ENCODE data around the gene NUTF2.

DNA sequence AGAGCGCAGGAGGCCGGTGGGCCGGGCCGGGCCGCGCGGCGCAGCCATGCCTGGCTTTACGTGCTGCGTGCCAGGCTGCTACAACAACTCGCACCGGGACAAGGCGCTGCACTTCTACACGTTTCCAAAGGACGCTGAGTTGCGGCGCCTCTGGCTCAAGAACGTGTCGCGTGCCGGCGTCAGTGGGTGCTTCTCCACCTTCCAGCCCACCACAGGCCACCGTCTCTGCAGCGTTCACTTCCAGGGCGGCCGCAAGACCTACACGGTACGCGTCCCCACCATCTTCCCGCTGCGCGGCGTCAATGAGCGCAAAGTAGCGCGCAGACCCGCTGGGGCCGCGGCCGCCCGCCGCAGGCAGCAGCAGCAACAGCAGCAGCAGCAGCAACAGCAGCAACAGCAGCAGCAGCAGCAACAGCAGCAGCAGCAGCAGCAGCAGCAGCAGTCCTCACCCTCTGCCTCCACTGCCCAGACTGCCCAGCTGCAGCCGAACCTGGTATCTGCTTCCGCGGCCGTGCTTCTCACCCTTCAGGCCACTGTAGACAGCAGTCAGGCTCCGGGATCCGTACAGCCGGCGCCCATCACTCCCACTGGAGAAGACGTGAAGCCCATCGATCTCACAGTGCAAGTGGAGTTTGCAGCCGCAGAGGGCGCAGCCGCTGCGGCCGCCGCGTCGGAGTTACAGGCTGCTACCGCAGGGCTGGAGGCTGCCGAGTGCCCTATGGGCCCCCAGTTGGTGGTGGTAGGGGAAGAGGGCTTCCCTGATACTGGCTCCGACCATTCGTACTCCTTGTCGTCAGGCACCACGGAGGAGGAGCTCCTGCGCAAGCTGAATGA lies 4.0 kb upstream of the NUTF2 start:
- no peak for TF ChIP-seq POLR2A (IDR thresholded peaks at IDR 0.05)
- TF ChIP-seq, protein P1, sequence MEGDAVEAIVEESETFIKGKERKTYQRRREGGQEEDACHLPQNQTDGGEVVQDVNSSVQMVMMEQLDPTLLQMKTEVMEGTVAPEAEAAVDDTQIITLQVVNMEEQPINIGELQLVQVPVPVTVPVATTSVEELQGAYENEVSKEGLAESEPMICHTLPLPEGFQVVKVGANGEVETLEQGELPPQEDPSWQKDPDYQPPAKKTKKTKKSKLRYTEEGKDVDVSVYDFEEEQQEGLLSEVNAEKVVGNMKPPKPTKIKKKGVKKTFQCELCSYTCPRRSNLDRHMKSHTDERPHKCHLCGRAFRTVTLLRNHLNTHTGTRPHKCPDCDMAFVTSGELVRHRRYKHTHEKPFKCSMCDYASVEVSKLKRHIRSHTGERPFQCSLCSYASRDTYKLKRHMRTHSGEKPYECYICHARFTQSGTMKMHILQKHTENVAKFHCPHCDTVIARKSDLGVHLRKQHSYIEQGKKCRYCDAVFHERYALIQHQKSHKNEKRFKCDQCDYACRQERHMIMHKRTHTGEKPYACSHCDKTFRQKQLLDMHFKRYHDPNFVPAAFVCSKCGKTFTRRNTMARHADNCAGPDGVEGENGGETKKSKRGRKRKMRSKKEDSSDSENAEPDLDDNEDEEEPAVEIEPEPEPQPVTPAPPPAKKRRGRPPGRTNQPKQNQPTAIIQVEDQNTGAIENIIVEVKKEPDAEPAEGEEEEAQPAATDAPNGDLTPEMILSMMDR (IDR thresholded peaks at IDR 0.05), result peak in 1 of 2 donors; percentile 21
- no peak for TF ChIP-seq EP300 (IDR thresholded peaks at IDR 0.05)
- TF ChIP-seq POLR2AphosphoS5 (IDR thresholded peaks at IDR 0.05), result no peak
